GM20000 (cell line): ENCODE data around the gene PDE7B.

Experiments
- DNase-seq: peaks from one replicate; pipeline ENCODE4 v3.0.0; 2012; ENCODE audit warnings: low spot score
- CTCF ChIP-seq: IDR thresholded peaks from 2 replicates; pipeline ENCODE4 v1.5.1; 2012; ENCODE audit warnings: mild to moderate bottlenecking, control low read depth; ENCODE audit errors: extremely low read depth, missing control alignments

The PDE7B gene

GRCh38 chr6:136012198-136012887, 160.8 kb downstream of the PDE7B start:
- DNase-seq = no peak
- TF ChIP-seq CTCF = no peak

DNA sequence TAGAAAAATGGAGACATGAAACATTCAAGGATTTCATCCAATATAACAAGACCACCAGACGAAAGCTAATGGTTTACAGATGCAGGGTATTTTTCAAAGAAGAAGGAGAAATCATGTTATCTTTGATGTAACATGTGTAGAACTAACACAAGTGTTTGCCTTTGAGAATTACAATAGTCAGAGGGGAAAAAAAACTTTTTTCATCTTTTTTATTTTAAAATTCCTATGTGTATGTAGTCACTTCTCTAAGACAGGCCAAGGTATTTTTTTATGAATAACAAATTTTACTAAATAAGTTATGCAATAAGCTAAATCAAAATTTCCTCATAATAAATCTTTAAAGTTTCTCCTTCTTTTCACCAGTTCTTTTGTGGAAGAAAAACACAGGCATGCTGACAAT, 161.4 kb downstream of the PDE7B start:
- TF ChIP-seq CTCF = no peak
- DNase-seq = no peak

GRCh38 chr6:136014454-136015437, 163.2 kb downstream of the PDE7B start:
- TF ChIP-seq CTCF = no peak
- DNase-seq = no peak

- no peak for TF ChIP-seq CTCF
- DNase-seq = no peak
These were observed 164.0 kb downstream of the PDE7B start for GRCh38 chr6:136015531-136015930.

GRCh38 chr6:136016228-136017225, 165.0 kb downstream of the PDE7B start:
- no peak for TF ChIP-seq CTCF
- DNase-seq = no peak

GRCh38 chr6:136020691-136021090, 169.2 kb downstream of the PDE7B start:
- TF ChIP-seq CTCF = no peak
- no peak for DNase-seq
